Pulmonary artery endothelial cell (primary cell): Measurements from ENCODE around the gene CALY. TPM values are rescaled to one million over a fixed set of nuclear protein-coding genes. Genes with fewer than 3 reads are reported as not detected.

Source experiments
- DNase-seq: peaks from one replicate; pipeline ENCODE4 v3.0.0-alpha.2; 2011; ENCODE audit warnings: low read depth, low spot score
- total RNA-seq: library from RNA; depleted of rRNA; stranded (reverse); fragments of >200 nt; gene quantifications from 2 replicates; pipeline ENCODE4 v1.2.3, GENCODE V29; 2014

Gene CALY
- total RNA-seq, 1 donor from 2014 or later, result not detected

GRCh38 chr10:133312016-133312768, 24.5 kb downstream of the CALY start:
- no peak for DNase-seq

GRCh38 chr10:133311570-133311969, 25.1 kb downstream of the CALY start:
- no peak for DNase-seq

GRCh38 chr10:133310789-133311188, 25.9 kb downstream of the CALY start:
- DNase-seq, result no peak

GRCh38 chr10:133310399-133310755, 26.3 kb downstream of the CALY start:
- DNase-seq, result no peak

GRCh38 chr10:133309720-133310398, 26.8 kb downstream of the CALY start:
- no peak for DNase-seq

- peak; percentile 71 for DNase-seq
These were observed 27.5 kb downstream of the CALY start for GRCh38 chr10:133309100-133309719.

GRCh38 chr10:133308421-133309099, 28.1 kb downstream of the CALY start, which contains the start of the genes TUBGCP2 and ZNF511:
Gene TUBGCP2 (minus strand): TSS chr10:133308872. CDS start chr10:133302941, 5,931 bp downstream.
Gene ZNF511 (plus strand): TSS chr10:133308914. CDS start chr10:133308944, 30 bp downstream.
- DNase-seq, result no peak

- no peak for DNase-seq
These were observed 28.8 kb downstream of the CALY start for GRCh38 chr10:133307776-133308420.

GRCh38 chr10:133306941-133307379, 29.7 kb downstream of the CALY start:
- no peak for DNase-seq

- no peak for DNase-seq
These were observed 30.6 kb downstream of the CALY start for GRCh38 chr10:133306097-133306476.

- no peak for DNase-seq
These were observed 33.5 kb downstream of the CALY start for GRCh38 chr10:133303206-133303605.

GRCh38 chr10:133302230-133302629, 34.5 kb downstream of the CALY start:
- DNase-seq, result no peak

GRCh38 chr10:133299738-133300137, 37.0 kb downstream of the CALY start:
- no peak for DNase-seq

- no peak for DNase-seq
These were observed 37.5 kb downstream of the CALY start for GRCh38 chr10:133299224-133299623.

- no peak for DNase-seq
These were observed 38.2 kb downstream of the CALY start for GRCh38 chr10:133298466-133298865.

GRCh38 chr10:133297504-133297903, 39.2 kb downstream of the CALY start:
- DNase-seq, result no peak

- DNase-seq, result no peak
These were observed 41.0 kb downstream of the CALY start for GRCh38 chr10:133295426-133296320.

- DNase-seq, result no peak
These were observed 42.5 kb downstream of the CALY start for GRCh38 chr10:133294189-133294588.

GRCh38 chr10:133293810-133294119, 42.9 kb downstream of the CALY start:
- no peak for DNase-seq
